ENCODE results near the gene SCN8A. TPM values are rescaled to one million over a fixed set of nuclear protein-coding genes. Genes with fewer than 3 reads are reported as not detected.

SCN8A gene
- total and polyA plus RNA-seq, 7 donors: under 0.01 to 2.1 (median 0.71) TPM

DNA sequence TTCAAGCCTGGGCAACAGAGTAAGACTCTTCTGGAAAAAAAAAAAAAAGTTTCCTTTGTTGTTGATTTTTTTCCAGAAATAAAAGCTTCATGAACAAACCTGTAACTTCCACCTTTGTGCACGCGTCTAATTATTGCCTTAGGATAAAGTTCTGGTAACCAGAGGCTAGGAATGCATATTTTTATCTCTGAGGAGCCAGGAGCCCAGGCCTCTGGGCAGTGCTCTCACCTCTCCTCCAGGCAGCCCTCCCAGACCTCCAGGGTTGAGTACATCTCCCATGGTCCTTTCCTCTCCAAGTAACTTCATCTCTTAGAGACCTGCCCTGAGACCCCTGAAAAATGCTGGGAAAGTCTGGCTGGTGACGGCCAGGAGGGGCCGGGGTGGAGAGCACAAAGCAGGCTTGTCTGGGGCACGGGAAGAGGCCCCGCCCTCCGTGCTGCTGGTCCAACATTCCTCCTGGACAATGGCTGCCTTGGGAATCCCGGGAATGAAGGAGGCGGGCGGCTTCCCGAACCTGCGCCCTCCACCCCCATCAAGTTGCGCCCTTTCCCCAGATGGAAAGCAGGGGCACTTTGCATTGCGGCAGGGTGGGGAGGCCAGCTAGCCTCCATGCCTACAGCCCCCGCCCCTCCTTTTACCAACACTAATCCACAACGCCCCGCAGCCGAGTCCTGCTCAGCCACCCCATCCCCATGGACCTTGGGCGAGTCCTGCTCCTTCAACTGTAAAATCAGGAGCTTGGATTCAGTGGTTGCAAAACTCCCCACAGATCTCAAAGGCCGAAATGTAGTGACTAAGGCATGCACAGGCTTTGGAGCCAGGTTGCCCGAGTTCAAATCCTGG is 264.8 kb downstream of the SCN8A start:
- Histone ChIP-seq H3K9me3 (no peaks in the 10 kb centered on the region), H3K4me3 (peak overlapping the region in 2 of 4 donors; percentile 19 to 22), H3K27ac (peak overlapping the region in 1 of 4 donors; percentile 32), H3K27me3 (peaks cover 0 to 11% (median 10%) of the 10 kb centered on the region in 3 donors), H3K36me3 (no peaks in the 10 kb centered on the region), H3K4me1 (peaks cover 0 to 9% (median 7%) of the 10 kb centered on the region in 4 donors)
- intact Hi-C loops (cut with DNase I): no loop called here
- WGBS, 2 donors: 14 to 60% methylated on average over 21 of the region's 21 CpGs
- no peak for DNase-seq
- no peak for TF ChIP-seq POLR2AphosphoS5 (IDR thresholded peaks at IDR 0.05)
- TF ChIP-seq POLR2A (IDR thresholded peaks at IDR 0.05): no peak
- no peak for TF ChIP-seq EP300 (IDR thresholded peaks at IDR 0.05)
- TF ChIP-seq, protein P1, sequence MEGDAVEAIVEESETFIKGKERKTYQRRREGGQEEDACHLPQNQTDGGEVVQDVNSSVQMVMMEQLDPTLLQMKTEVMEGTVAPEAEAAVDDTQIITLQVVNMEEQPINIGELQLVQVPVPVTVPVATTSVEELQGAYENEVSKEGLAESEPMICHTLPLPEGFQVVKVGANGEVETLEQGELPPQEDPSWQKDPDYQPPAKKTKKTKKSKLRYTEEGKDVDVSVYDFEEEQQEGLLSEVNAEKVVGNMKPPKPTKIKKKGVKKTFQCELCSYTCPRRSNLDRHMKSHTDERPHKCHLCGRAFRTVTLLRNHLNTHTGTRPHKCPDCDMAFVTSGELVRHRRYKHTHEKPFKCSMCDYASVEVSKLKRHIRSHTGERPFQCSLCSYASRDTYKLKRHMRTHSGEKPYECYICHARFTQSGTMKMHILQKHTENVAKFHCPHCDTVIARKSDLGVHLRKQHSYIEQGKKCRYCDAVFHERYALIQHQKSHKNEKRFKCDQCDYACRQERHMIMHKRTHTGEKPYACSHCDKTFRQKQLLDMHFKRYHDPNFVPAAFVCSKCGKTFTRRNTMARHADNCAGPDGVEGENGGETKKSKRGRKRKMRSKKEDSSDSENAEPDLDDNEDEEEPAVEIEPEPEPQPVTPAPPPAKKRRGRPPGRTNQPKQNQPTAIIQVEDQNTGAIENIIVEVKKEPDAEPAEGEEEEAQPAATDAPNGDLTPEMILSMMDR (IDR thresholded peaks at IDR 0.05): no peak

DNA sequence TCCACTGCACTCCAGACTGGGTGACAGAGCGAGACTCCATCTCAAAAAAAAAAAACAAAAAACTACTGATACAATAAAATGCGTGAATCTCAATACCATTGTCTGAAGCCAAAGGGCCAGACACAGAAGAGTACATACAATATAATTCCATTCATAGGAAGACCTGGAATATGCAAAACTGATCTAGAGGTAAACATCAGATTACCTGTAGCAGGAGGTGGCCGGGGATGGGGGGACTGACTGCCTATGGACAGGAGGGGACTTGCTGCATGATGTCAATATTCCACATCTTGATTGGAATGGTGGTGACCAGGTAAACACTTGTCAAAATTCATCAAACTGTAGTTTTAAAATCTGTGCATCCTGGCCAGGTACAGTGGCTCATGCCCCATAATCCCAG is 270.0 kb downstream of the SCN8A start:
- Histone ChIP-seq H3K36me3 (no peaks in the 10 kb centered on the region), H3K9me3 (no peaks in the 10 kb centered on the region), H3K4me1 (peaks cover 0 to 20% (median 19%) of the 10 kb centered on the region in 4 donors), H3K27ac (no peak overlapping the region), H3K27me3 (peaks cover 11 to 62% (median 33%) of the 10 kb centered on the region in 3 donors), H3K4me3 (no peak overlapping the region)
- intact Hi-C loops (cut with DNase I): no loop called here
- WGBS, 2 donors: 88 to 93% methylated on average over 3 of the region's 3 CpGs
- TF ChIP-seq POLR2AphosphoS5 (IDR thresholded peaks at IDR 0.05) (no peak), POLR2A (IDR thresholded peaks at IDR 0.05) (no peak), EP300 (IDR thresholded peaks at IDR 0.05) (no peak)
- TF ChIP-seq, protein P1 (IDR thresholded peaks at IDR 0.05): no peak
- no peak for DNase-seq

Other genes starting within 250 kb of the SCN8A start
- gene CELA1, start 244.6 kb upstream of the SCN8A start, total RNA-seq: not detected
- gene CELA1, start 244.6 kb upstream of the SCN8A start, polyA plus RNA-seq: not detected
- 1 to 10 TPM; 1.6 to 7.6 (median 4.6) TPM for gene GALNT6, start 199.8 kb upstream of the SCN8A start, total RNA-seq
- gene GALNT6, start 199.8 kb upstream of the SCN8A start, polyA plus RNA-seq: 10 to 100 TPM in 1 of 3 donors, 1 to 10 TPM in 2; 3.7 to 10.6 (median 7.2) TPM
- gene SLC4A8, start 166.4 kb upstream of the SCN8A start, total RNA-seq: 1 to 10 TPM in 2 of 4 donors, under 1 TPM in 2; 0.16 to 3.0 (median 1.3) TPM
- 1 to 10 TPM in 1 of 3 donors, under 1 TPM in 2; under 0.01 to 1.1 (median under 0.01) TPM for gene SLC4A8, start 166.4 kb upstream of the SCN8A start, polyA plus RNA-seq